ENCODE measurements around the gene DNAJC1.

- TF ChIP-seq CTCF (IDR thresholded peaks at IDR 0.05; ENCODE audit: low read length), result no peak
- no peak for TF ChIP-seq EZH2 (optimal IDR thresholded peaks at IDR 0.05; ENCODE audit: low read depth, low read length)
Observed at GRCh38 chr10:22034333-22034732, 30.8 kb upstream of the DNAJC1 start.
